HepG2 (cell line): ENCODE data around the gene USP24. TPM values are rescaled to one million over a fixed set of nuclear protein-coding genes. Genes with fewer than 3 reads are reported as not detected.

Experiments used
- ATF7-NPFF ChIP-seq: sonication (generic); formaldehyde crosslinking; IDR thresholded peaks from 2 replicates; pipeline ENCODE4 v1.8.1; 2023; ENCODE audit warnings: mild to moderate bottlenecking, low read depth, missing genetic modification reagents, moderate library complexity
- BRCA1 ChIP-seq: sonication (generic); formaldehyde crosslinking; IDR thresholded peaks from 2 replicates; pipeline ENCODE4 v1.4.0; 2020; ENCODE audit warnings: missing genetic modification reagents
- DDIT3 ChIP-seq: sonication (generic); formaldehyde crosslinking; IDR thresholded peaks from 2 replicates; pipeline ENCODE4 v1.4.0; 2020; ENCODE audit warnings: mild to moderate bottlenecking, missing genetic modification reagents
- EHMT2 ChIP-seq: fragments of 200-600 bp; sonication (generic); IDR thresholded peaks from 2 replicates; pipeline ENCODE4 v1.7.0; 2017; ENCODE audit warnings: antibody characterized with exemption, low read depth, low read length, borderline replicate concordance
- FOXM1 ChIP-seq: sonication (generic); formaldehyde crosslinking; IDR thresholded peaks from 2 replicates; pipeline ENCODE4 v1.5.0; 2020; ENCODE audit warnings: missing genetic modification reagents
- FOXP1 ChIP-seq, 2 experiments: fragments of 450-650 bp in 1 of 2; IDR thresholded peaks; 2 replicates each; pipeline ENCODE4 v1.6.1; 2017 to 2018; ENCODE audit warnings: antibody characterized with exemption in 1 of 2
- GFI1 ChIP-seq: sonication (generic); formaldehyde crosslinking; IDR thresholded peaks from 2 replicates; pipeline ENCODE4 v1.5.0; 2020; ENCODE audit warnings: missing genetic modification reagents, mild to moderate bottlenecking, borderline replicate concordance
- ISX ChIP-seq: sonication (generic); formaldehyde crosslinking; conservative IDR thresholded peaks from 2 replicates; pipeline ENCODE4 v1.5.0; 2020; ENCODE audit warnings: missing genetic modification reagents
- MBNL3 ChIP-seq: fragments of 250-450 bp; sonication (Bioruptor Pico); conservative IDR thresholded peaks from 2 replicates; pipeline ENCODE4 v1.8.0; 2022; ENCODE audit warnings: mild to moderate bottlenecking, inconsistent platforms
- PRDM15 ChIP-seq: sonication (generic); formaldehyde crosslinking; IDR thresholded peaks from 2 replicates; pipeline ENCODE4 v1.4.0; 2020; ENCODE audit warnings: missing genetic modification reagents
- RBM22 ChIP-seq: fragments of 200-400 bp; formaldehyde crosslinking; optimal IDR thresholded peaks from 2 replicates; pipeline ENCODE3; 2017; ENCODE audit warnings: mild to moderate bottlenecking, low read length, moderate library complexity
- TGIF2 ChIP-seq: IDR thresholded peaks from 2 replicates; pipeline ENCODE4 v1.6.1; 2016; ENCODE audit warnings: control low read depth, missing compliant biosample characterization
- ZBED4 ChIP-seq: sonication (generic); formaldehyde crosslinking; IDR thresholded peaks from 2 replicates; pipeline ENCODE4 v1.4.0; 2020; ENCODE audit warnings: missing genetic modification reagents, borderline replicate concordance
- ZBTB10 ChIP-seq: sonication (generic); formaldehyde crosslinking; IDR thresholded peaks from 2 replicates; pipeline ENCODE4 v1.4.0; 2020; ENCODE audit warnings: missing genetic modification reagents, borderline replicate concordance
- ZFY ChIP-seq: sonication (generic); formaldehyde crosslinking; IDR thresholded peaks from 2 replicates; pipeline ENCODE4 v1.4.0; 2020; ENCODE audit warnings: missing genetic modification reagents
- ZNF205 ChIP-seq: IDR thresholded peaks from 2 replicates; pipeline ENCODE4 v1.6.1; 2018; ENCODE audit warnings: missing biosample characterization, missing genetic modification reagents
- ZNF883 ChIP-seq: sonication (generic); formaldehyde crosslinking; IDR thresholded peaks from 2 replicates; pipeline ENCODE4 v1.5.1; 2020; ENCODE audit warnings: mild to moderate bottlenecking, missing genetic modification reagents; ENCODE audit errors: not compliant biosample characterization
- ZSCAN22 ChIP-seq: sonication (generic); formaldehyde crosslinking; IDR thresholded peaks from 2 replicates; pipeline ENCODE4 v1.4.0; 2020; ENCODE audit warnings: mild to moderate bottlenecking, missing genetic modification reagents
- polyA plus RNA-seq, 8 experiments: library from polyadenylated mRNA; depleted of rRNA in 3 of 8; stranded (reverse) in 7 of 8; unstranded in 1 of 8; fragments of >200 nt; fragmentation: Illumina TruSeq in 4 of 8; extraction: Trizol in 4 of 8; gene quantifications; 2 replicates each; pipeline versions ENCODE4 v1.2.1 to v1.2.3, GENCODE V29; 2011 to 2016; ENCODE audit warnings: low read depth in 4 of 8, missing spikeins in 1 of 8, mixed read lengths in 1 of 8; ENCODE audit not compliant: insufficient read depth in 1 of 8
- total RNA-seq, 5 experiments: library from RNA; depleted of rRNA; stranded (reverse); fragments of >200 nt; fragmentation: Illumina TruSeq; extraction: Trizol; gene quantifications; 2 replicates each; pipeline ENCODE4 v1.2.3, GENCODE V29; 2016; ENCODE audit warnings: low read depth in 1 of 5
- TF ChIP-seq, protein P1 (sequence below): sonication (generic); formaldehyde crosslinking; IDR thresholded peaks from 2 replicates; pipeline ENCODE4 v1.5.1; 2020; ENCODE audit warnings: mild to moderate bottlenecking, missing genetic modification reagents, moderate library complexity

The USP24 gene
- total and polyA plus RNA-seq, 2 of the 13 experiments (the other 11 are each of a cell fraction or from before 2014, with no cell fraction given): 18.8 to 47.6 TPM

GRCh38 chr1:55071477-55071876, 143.7 kb downstream of the USP24 start (continued):
- TF ChIP-seq ZBTB10 (CRISPR knock-in tag) (no peak), ZFY (CRISPR knock-in tag) (no peak; the same call in 1 of the 2 replicates), ZSCAN22 (CRISPR knock-in tag) (no peak), PRDM15 (CRISPR knock-in tag) (no peak), FOXP1 (IDR thresholded peaks at IDR 0.05) (no peak), FOXP1 (CRISPR knock-in tag; IDR thresholded peaks at IDR 0.05) (no peak), BRCA1 (CRISPR knock-in tag) (no peak), ISX (CRISPR knock-in tag) (no peak), GFI1 (CRISPR knock-in tag) (no peak), EHMT2 (no peak), RBM22 (no peak), ATF7-NPFF (CRISPR knock-in tag) (no peak), ZNF205 (CRISPR knock-in tag) (peak; percentile 40; the same call in 1 of the 2 replicates), TGIF2 (CRISPR knock-in tag) (no peak), ZNF883 (CRISPR knock-in tag) (no peak), DDIT3 (no peak), ZBED4 (CRISPR knock-in tag) (no peak), MBNL3 (CRISPR knock-in tag) (no peak), FOXM1 (CRISPR knock-in tag) (no peak)
- TF ChIP-seq, protein P1, sequence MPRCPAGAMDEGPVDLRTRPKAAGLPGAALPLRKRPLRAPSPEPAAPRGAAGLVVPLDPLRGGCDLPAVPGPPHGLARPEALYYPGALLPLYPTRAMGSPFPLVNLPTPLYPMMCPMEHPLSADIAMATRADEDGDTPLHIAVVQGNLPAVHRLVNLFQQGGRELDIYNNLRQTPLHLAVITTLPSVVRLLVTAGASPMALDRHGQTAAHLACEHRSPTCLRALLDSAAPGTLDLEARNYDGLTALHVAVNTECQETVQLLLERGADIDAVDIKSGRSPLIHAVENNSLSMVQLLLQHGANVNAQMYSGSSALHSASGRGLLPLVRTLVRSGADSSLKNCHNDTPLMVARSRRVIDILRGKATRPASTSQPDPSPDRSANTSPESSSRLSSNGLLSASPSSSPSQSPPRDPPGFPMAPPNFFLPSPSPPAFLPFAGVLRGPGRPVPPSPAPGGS (CRISPR knock-in tag): no peak
